Naive B cell (primary cell): ENCODE data around the gene FOXG1. TPM values are rescaled to one million over a fixed set of nuclear protein-coding genes. Genes with fewer than 3 reads are reported as not detected.

Experiments used
- ATAC-seq, 2 donors: fragments of 150-1000 bp; cut with Tn5 transposase; 2 replicates each; pipeline ENCODE4 v1.10.0; 2021; ENCODE audit warnings: low read depth in 2 of 2, mild to moderate bottlenecking in 2 of 2, moderate library complexity in 2 of 2
- DNase-seq: peaks from one replicate; pipeline ENCODE4 v3.0.0; 2022
- H3K27ac Mint-ChIP-seq, 6 donors: one replicate each; pipeline ENCODE4 v1.8.0; 2020 to 2022; ENCODE audit warnings: mild to moderate bottlenecking in 6 of 6, mixed read lengths in 6 of 6, moderate library complexity in 5 of 6, inconsistent platforms in 2 of 6
- H3K27me3 Mint-ChIP-seq, 3 donors: one replicate each; pipeline ENCODE4 v1.8.0; 2021 to 2022; ENCODE audit warnings: mixed read lengths in 3 of 3, mild to moderate bottlenecking in 1 of 3
- H3K36me3 Mint-ChIP-seq, 2 donors: one replicate each; pipeline ENCODE4 v1.8.0; 2020 to 2022; ENCODE audit warnings: mixed read lengths in 2 of 2, inconsistent platforms in 1 of 2, mild to moderate bottlenecking in 1 of 2
- H3K4me1 Mint-ChIP-seq, 3 donors: one replicate each; pipeline ENCODE4 v1.8.0; 2020 to 2022; ENCODE audit warnings: mixed read lengths in 3 of 3, inconsistent platforms in 1 of 3, mild to moderate bottlenecking in 1 of 3, moderate library complexity in 1 of 3
- H3K4me3 Mint-ChIP-seq, 8 donors: one replicate each; pipeline ENCODE4 v1.8.0; 2020 to 2022; ENCODE audit warnings: mild to moderate bottlenecking in 8 of 8, mixed read lengths in 8 of 8, moderate library complexity in 8 of 8, inconsistent platforms in 2 of 8
- H3K9me3 Mint-ChIP-seq, 7 donors: one replicate each; pipeline ENCODE4 v1.8.0; 2020 to 2022; ENCODE audit warnings: mixed read lengths in 7 of 7, mild to moderate bottlenecking in 5 of 7, inconsistent platforms in 2 of 7, moderate library complexity in 1 of 7
- polyA plus RNA-seq, 6 donors: library from polyadenylated mRNA; unstranded; fragments of 300-500 nt; fragmentation: Illumina TruSeq; gene quantifications; one replicate each; pipeline ENCODE4 v1.2.3, GENCODE V29; 2021; ENCODE audit warnings: low read depth in 6 of 6

Gene FOXG1
- polyA plus RNA-seq, 6 donors from 2014 or later = not detected

- ATAC-seq (no peak), DNase-seq (no peak)
- peak overlapping the region in 1 of 8 donors; percentile 3 for H3K4me3 Mint-ChIP-seq
- no peak overlapping the region for H3K27ac Mint-ChIP-seq
- peaks cover 68 to 77% (median 75%) of the 10 kb centered on the region in 3 donors for H3K27me3 Mint-ChIP-seq
- peaks cover 0 to 40% (median 6%) of the 10 kb centered on the region in 7 donors for H3K9me3 Mint-ChIP-seq
- H3K4me1 Mint-ChIP-seq = peaks cover 0 to 1% (median 0%) of the 10 kb centered on the region in 3 donors
- peaks cover 0 to 13% of the 10 kb centered on the region in 2 donors for H3K36me3 Mint-ChIP-seq
These were observed 7.5 kb downstream of the FOXG1 start for GRCh38 chr14:28773861-28774691.

DNA sequence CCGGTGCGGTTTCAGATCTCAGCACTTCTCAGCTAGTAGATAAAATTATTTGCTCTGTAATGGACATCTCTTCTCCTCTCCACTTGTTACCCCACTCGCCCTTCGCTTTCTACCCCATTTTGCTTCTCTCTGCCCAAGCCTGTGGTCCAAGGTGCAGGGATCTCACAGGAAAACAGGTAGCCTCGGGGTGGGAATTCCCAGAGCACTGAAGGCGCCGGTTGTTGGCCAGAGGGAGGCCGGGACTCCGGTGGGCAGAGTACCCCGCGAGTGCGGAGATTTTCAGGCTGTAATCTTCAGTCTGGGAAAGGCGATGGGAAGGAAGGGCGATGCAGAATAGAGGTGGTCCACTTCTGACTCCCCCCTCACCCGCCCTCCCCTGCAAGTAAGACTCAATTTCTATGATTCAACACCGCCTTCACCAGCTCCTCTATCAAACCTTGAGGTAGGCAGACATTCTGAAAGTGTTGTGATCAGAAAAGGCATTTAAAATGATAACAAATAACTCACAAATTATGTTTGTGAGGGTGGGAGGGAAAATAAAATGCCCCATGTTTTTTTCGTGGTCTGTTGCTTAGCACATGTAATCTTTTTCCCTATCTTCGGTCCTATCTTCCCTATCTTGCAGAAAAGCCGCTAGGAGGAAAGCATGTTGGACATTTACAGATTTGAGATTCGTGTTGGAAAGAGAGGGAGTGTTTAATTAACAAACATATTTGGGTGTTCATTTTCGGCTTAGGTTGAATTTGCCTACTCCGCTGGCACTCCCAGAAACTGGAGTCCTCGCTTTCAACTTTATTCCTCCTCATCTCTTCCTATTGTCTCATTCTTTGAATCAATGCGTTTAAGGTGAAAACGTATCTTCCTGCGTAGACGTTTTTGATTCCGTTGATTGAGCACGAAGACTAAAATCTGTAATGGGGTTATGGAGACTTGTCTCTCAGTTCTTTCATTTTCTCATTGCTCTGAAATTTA lies 8.5 kb downstream of the FOXG1 start:
- Mint-ChIP-seq H3K27me3 (peaks cover 77 to 86% (median 82%) of the 10 kb centered on the region in 3 donors), H3K9me3 (peaks cover 0 to 45% (median 6%) of the 10 kb centered on the region in 7 donors), H3K4me3 (no peak overlapping the region), H3K36me3 (peaks cover 0 to 13% of the 10 kb centered on the region in 2 donors), H3K4me1 (peaks cover 0 to 1% (median 0%) of the 10 kb centered on the region in 3 donors), H3K27ac (no peak overlapping the region)
- DNase-seq = no peak
- ATAC-seq = no peak

DNA sequence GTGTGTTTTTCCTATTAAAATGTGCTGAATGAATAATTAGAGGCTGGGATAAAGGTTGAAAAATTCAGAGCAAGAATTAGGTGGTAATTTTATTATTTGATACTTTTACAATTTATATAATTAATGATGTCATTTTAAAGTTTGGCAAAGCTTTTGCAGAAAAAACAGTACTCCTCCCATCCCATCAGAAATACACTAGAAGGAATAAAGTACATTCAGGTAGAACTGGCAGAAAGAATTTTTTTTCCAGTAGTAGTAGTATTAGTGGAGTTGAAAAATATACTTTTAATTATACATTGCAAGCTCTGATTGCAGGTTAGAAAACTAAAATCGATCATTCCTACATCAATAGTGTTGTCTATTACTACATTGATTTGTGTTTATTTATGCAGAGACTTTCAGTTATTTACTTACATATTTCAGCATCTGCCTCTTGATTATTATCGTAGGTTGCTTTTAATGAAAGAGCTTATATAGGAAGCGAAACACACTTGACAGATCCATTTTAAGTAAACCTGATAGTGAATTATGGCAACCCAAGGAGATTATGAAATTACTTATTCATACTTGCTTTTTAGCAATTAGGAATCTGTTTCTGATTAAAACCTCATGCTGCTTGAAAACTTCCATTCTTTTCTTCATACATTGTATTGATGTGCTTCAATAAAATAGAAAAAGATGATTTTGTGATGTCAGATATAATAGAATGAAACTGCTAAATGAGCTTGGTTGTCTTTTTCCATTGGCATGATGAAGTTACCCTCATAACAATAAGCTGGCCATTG lies 10.1 kb downstream of the FOXG1 start:
- Mint-ChIP-seq H3K36me3 (peaks cover 0 to 13% of the 10 kb centered on the region in 2 donors), H3K27me3 (peaks cover 80 to 87% (median 83%) of the 10 kb centered on the region in 3 donors), H3K4me3 (no peak overlapping the region), H3K4me1 (peaks cover 0 to 1% (median 0%) of the 10 kb centered on the region in 3 donors), H3K9me3 (peaks cover 0 to 42% (median 11%) of the 10 kb centered on the region in 7 donors), H3K27ac (no peak overlapping the region)
- DNase-seq (no peak), ATAC-seq (no peak)

GRCh38 chr14:28777471-28778137 lies 11.0 kb downstream of the FOXG1 start:
- peaks cover 0 to 47% (median 11%) of the 10 kb centered on the region in 7 donors for H3K9me3 Mint-ChIP-seq
- H3K4me1 Mint-ChIP-seq = peaks cover 0 to 1% (median 0%) of the 10 kb centered on the region in 3 donors
- H3K36me3 Mint-ChIP-seq = peaks cover 0 to 10% of the 10 kb centered on the region in 2 donors
- peak overlapping the region in 1 of 6 donors; percentile 8 for H3K27ac Mint-ChIP-seq
- DNase-seq = no peak
- no peak overlapping the region for H3K4me3 Mint-ChIP-seq
- ATAC-seq = no peak
- H3K27me3 Mint-ChIP-seq = peaks cover 80 to 90% (median 86%) of the 10 kb centered on the region in 3 donors

GRCh38 chr14:28778138-28779117 lies 11.8 kb downstream of the FOXG1 start:
- no peak for DNase-seq
- no peak overlapping the region for H3K27ac Mint-ChIP-seq
- H3K36me3 Mint-ChIP-seq = peaks cover 0 to 9% of the 10 kb centered on the region in 2 donors
- H3K27me3 Mint-ChIP-seq = peaks cover 80 to 86% (median 85%) of the 10 kb centered on the region in 3 donors
- ATAC-seq = no peak
- no peaks in the 10 kb centered on the region for H3K4me1 Mint-ChIP-seq
- H3K4me3 Mint-ChIP-seq = peak overlapping the region in 1 of 8 donors; percentile 41
- peaks cover 0 to 47% (median 11%) of the 10 kb centered on the region in 7 donors for H3K9me3 Mint-ChIP-seq

GRCh38 chr14:28779456-28779855 lies 12.9 kb downstream of the FOXG1 start:
- ATAC-seq = no peak
- peaks cover 0 to 44% (median 15%) of the 10 kb centered on the region in 7 donors for H3K9me3 Mint-ChIP-seq
- H3K27me3 Mint-ChIP-seq = peaks cover 81 to 86% (median 85%) of the 10 kb centered on the region in 3 donors
- H3K4me1 Mint-ChIP-seq = peaks cover under 1 to 4% (median 3%) of the 10 kb centered on the region in 3 donors
- peaks cover 0 to 12% of the 10 kb centered on the region in 2 donors for H3K36me3 Mint-ChIP-seq
- no peak overlapping the region for H3K4me3 Mint-ChIP-seq
- DNase-seq = no peak
- no peak overlapping the region for H3K27ac Mint-ChIP-seq

DNA sequence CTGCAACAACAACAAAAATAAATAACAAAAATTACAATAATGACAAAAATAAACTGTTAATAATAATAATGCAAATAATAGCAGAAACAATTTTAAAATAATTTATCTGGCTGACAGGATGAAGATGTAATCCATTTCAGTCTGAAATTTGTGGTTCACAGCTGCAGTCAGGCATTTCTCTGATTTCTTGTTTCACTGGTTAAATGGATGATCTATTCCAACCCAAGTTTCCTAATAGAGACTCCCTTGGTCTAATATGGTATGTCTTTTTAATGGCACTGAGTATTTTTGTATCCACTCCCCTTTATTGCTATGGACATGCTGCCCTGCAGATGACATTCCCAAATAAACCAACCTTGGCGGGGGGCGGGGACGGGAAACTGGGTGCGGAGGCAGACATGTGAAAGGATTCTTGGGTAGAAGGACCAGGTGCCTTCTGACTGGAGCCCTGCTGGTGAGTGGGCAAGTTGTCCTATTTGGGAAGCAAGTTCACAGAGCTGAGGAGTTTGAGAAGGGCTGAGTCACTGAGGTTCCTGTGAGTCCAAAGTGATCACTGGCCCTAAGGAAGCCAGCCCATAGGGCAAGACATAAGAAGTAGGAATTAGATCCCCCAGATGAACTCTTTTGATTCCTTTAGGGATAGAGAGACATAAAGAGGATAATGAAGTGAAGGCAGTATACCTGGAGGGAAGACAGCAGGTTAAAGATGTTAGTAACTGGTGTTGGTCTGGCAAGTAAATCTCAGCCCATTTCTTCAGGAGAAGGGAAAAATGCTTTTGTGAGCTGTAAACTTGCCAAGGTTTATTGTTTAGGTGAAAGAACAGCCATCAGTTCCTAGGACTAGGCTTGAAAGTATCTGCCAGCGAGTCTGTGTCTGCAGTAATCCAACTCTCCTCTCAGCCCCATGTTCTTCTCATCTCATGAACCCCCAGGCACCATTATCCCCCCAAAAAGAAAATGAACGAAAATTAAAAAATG lies 14.5 kb downstream of the FOXG1 start:
- H3K9me3 Mint-ChIP-seq = peaks cover 4 to 40% (median 16%) of the 10 kb centered on the region in 7 donors
- peaks cover 82 to 86% (median 86%) of the 10 kb centered on the region in 3 donors for H3K27me3 Mint-ChIP-seq
- ATAC-seq (no peak), DNase-seq (no peak)
- H3K4me3 Mint-ChIP-seq = no peak overlapping the region
- no peak overlapping the region for H3K27ac Mint-ChIP-seq
- peaks cover 0 to 25% of the 10 kb centered on the region in 2 donors for H3K36me3 Mint-ChIP-seq
- peaks cover 12 to 14% (median 13%) of the 10 kb centered on the region in 3 donors for H3K4me1 Mint-ChIP-seq

DNA sequence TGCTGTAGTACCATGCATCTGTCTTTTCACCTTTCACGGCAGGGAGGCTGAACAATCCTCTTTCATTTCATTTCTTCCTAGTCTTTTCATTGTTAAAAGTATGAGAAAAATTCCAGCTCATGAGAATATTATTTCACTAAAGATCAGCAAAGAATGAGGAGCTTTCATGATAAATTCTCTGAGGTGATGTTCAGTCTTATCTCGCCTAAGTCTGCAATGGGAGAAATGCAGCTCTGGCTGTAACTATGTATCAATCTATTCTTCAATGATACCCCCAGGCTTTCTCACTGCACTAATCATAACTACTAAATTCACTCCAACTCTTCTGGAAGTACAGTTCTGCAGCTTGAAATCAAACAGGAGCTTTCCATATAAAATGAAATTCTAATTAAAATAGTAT lies 15.7 kb downstream of the FOXG1 start:
- Mint-ChIP-seq H3K4me1 (peaks cover 12 to 14% (median 13%) of the 10 kb centered on the region in 3 donors), H3K36me3 (peaks cover 0 to 32% of the 10 kb centered on the region in 2 donors), H3K4me3 (no peak overlapping the region), H3K27ac (no peak overlapping the region), H3K9me3 (peaks cover 6 to 41% (median 22%) of the 10 kb centered on the region in 7 donors), H3K27me3 (peaks cover 74 to 87% (median 86%) of the 10 kb centered on the region in 3 donors)
- no peak for ATAC-seq
- no peak for DNase-seq

- Mint-ChIP-seq H3K27ac (no peak overlapping the region), H3K27me3 (peaks cover 65 to 85% (median 74%) of the 10 kb centered on the region in 3 donors), H3K9me3 (peaks cover 6 to 47% (median 25%) of the 10 kb centered on the region in 7 donors), H3K36me3 (peaks cover 0 to 33% of the 10 kb centered on the region in 2 donors), H3K4me1 (peaks cover 12 to 14% (median 13%) of the 10 kb centered on the region in 3 donors), H3K4me3 (no peak overlapping the region)
- ATAC-seq = no peak
- DNase-seq = no peak
These were observed 17.1 kb downstream of the FOXG1 start for GRCh38 chr14:28783664-28784063.
